Measurements from ENCODE around the gene DDX27.
"Not testable (repeated sequence)": the region's sequence is repeated elsewhere in the genome, so short reads cannot be mapped to it uniquely, and the experiment has no call there.

DDX27 gene

DNA sequence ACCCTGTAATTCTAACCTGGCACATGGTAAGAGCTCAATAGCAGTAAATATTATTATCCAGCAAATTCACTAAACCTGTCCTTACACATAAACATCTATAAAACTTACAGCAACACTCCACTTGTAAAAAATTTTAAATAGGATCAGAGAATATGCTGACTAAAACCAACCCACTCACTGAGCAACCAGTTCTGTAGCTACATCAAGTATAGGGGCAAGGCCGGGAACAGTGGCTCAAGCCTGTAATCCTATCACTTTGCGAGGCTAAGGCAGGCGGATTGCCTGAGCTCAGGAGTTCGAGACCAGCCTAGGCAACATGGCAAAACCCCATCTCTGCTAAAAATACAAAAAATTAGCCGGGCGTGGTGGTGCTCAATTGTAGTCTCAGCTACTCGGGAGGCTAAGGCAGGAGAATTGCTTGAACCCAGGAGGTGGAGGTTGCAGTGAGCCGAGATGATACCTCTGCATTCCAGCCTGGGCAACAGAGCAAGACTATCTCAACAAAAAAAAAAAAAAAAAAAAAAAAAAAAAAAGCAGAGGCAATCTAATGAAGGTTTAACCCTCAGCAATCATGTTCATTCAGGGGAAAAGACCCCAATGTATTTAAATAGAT is 37.8 kb upstream of the DDX27 start:
- no peak for TF ChIP-seq CTCF (IDR thresholded peaks at IDR 0.05; ENCODE audit: low read depth, low read length)
- DNase-seq (ENCODE audit: extremely low read depth, low read depth) = no peak

DNA sequence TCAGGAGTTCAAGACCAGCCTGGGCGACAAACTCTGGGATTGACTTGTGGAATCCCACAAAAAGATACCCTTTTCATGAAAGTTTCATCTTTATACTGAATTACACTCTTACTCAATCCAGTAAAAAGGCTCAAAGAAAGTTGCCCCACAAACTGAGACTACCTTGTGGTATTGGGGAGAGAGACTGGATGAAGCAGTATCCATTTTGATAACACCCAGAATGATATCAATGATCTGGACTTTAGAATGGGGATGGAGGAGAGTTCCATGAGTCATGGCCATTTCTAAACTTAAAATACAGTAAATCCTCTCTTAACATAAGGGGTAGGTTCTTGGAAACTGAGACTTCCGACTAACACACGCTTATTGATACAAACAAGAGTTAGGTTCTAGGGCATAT is 35.8 kb upstream of the DDX27 start:
- TF ChIP-seq CTCF (IDR thresholded peaks at IDR 0.05; ENCODE audit: low read depth, low read length) = no peak

GRCh38 chr20:49184084-49184501 is 35.1 kb upstream of the DDX27 start:
- DNase-seq (ENCODE audit: extremely low read depth, low read depth) = not testable (repeated sequence)

More for the DNA sequence above, 35.8 kb upstream of the DDX27 start:
- DNase-seq (ENCODE audit: extremely low read depth, low read depth) = no peak

- TF ChIP-seq CTCF (IDR thresholded peaks at IDR 0.05; ENCODE audit: low read depth, low read length) = no peak
- no peak for DNase-seq (ENCODE audit: extremely low read depth, low read depth)
These were observed 34.5 kb upstream of the DDX27 start for GRCh38 chr20:49184691-49185070.

DNA sequence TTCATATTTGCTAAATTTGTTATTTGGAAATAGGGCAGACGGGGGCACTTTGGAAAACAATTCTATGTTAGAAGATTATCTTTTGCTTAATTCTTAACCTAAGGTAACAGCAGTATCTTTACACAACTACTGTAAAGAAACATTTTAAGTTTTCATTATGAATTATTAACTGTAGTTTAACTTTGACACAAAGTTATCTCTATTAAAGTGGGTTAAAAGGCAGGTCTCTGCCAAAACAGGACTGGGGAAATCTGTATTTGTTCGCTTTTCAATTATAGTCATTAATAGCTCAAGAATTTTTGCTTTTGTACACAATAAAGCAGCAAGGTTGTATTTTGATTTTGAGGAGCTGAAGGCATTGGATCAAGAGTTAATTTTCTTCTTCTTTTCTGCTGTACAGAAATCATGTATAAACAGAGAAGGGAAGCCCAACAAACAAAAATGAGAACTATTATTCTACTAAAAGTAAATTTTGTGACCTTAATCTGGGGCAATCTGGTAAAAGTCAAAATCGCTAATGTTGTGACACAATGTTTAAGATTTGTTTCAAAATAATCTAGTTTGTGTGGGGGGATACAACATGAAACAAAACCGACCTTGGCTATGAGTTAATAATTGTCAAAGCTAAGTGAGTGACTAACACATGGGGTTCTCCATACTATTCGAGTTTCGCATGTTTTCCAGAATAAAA is 34.0 kb upstream of the DDX27 start:
- no peak for DNase-seq (ENCODE audit: extremely low read depth, low read depth)
- TF ChIP-seq CTCF (IDR thresholded peaks at IDR 0.05; ENCODE audit: low read depth, low read length) = no peak

DNA sequence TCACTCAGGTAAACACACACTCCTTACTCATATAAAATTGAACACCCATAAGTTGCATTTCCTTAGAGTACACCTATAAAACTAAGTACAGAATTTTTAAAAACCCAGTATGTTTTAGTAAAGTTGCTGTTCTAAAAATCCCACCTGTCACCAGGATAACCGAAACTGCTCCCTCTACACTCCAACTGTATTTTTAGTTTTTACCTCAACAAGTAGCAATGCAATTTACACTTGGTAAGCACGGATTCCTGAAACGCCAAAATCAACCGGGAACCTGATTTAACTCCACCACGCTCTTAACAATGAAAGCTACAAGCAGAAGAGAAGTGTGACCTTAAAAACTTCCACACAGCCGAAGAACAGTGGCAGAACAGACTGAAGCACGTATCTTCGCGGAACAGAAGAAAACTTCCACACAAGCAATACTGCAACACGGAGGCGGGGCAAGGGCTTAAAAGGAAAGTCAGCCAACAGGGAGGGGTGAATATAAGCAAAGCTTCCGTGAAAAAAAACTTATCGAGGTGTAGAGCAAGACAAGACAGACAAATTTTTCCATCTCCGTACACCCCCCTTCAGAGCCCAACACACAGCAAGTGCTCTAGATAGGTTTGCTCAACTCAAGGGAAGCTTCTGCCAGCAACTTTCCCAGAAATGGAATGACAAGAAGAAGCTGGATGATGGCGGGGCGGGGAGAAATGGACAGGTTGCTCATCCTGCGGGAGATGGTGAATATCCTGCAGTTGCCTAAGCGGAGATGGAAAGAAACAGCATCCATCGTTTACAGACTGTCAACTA is 32.5 kb upstream of the DDX27 start:
- DNase-seq (ENCODE audit: extremely low read depth, low read depth) = no peak
- no peak for TF ChIP-seq CTCF (IDR thresholded peaks at IDR 0.05; ENCODE audit: low read depth, low read length)

DNA sequence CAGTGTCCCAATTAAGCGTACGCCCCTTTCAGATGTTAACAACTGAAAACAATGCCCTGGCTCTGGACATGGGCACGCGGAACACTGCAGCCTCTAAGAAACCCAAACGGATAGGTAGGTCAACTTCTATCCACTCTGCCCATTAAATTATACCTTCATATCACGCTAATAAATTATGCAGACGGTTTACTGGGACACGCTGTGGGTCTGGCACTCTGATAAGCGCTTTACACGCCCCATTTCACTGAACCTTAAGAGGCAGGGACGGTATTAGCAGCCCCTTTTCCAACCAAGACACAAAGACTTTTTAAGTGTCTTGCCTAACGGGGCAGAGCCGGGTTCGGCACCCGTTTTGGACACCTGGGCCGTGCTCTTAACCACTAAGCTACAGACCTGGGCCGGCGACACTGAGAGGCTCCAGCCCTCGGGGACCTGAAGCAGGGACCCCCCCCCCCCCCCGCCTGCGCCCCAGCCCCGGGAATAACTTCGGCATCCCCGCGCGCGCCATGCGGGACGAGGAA is 31.8 kb upstream of the DDX27 start:
- no peak for DNase-seq (ENCODE audit: extremely low read depth, low read depth)
- TF ChIP-seq CTCF (IDR thresholded peaks at IDR 0.05; ENCODE audit: low read depth, low read length) = no peak
